Inflammatory macrophage (primary cell): Measurements from ENCODE around the gene QRICH1.
"Not testable (repeated sequence)": the region's sequence is repeated elsewhere in the genome, so short reads cannot be mapped to it uniquely, and the experiment has no call there.

Source experiments
- DNase-seq, 2 donors: peaks; one replicate each; pipeline ENCODE4 v3.0.0-alpha.2; 2020 to 2022

Gene QRICH1

DNA sequence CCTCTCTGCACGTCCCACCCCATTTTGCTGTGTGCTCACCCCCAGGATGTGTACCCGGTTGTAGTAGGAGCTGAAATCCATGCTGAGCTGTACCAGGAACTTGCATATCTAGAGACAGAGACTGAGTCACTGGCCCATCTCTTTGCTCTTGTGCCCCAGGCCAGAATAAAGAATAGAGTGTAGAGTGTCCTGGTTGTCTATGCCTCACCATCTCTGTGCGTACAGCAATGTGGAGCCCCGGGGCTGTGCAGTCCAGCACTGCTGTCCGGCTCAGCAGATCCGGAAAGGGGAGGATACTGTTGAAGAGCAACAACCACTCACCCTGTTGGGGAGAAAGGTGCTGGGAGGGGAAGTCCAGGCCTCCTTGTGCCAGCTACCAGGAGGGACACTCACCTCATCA lies 78.1 kb downstream of the QRICH1 start:
- no peak for DNase-seq

DNA sequence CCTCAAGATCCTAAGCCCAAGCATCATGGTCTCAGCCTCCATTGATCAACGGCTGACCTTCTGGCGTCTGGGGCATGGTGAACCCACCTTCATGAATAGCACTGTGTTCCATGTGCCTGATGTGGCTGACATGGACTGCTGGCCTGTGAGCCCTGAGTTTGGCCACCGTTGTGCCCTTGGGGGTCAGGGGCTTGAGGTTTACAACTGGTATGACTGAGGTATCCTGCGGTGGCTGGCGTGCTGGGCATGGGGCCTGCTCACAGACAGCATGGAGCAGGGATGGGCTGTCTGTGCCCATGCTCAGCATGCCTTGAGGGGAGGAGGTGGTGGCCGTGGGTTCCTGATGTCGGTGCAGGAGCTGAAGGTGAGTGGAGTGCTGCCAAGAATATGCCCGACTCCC lies 78.8 kb downstream of the QRICH1 start:
- no peak for DNase-seq

DNA sequence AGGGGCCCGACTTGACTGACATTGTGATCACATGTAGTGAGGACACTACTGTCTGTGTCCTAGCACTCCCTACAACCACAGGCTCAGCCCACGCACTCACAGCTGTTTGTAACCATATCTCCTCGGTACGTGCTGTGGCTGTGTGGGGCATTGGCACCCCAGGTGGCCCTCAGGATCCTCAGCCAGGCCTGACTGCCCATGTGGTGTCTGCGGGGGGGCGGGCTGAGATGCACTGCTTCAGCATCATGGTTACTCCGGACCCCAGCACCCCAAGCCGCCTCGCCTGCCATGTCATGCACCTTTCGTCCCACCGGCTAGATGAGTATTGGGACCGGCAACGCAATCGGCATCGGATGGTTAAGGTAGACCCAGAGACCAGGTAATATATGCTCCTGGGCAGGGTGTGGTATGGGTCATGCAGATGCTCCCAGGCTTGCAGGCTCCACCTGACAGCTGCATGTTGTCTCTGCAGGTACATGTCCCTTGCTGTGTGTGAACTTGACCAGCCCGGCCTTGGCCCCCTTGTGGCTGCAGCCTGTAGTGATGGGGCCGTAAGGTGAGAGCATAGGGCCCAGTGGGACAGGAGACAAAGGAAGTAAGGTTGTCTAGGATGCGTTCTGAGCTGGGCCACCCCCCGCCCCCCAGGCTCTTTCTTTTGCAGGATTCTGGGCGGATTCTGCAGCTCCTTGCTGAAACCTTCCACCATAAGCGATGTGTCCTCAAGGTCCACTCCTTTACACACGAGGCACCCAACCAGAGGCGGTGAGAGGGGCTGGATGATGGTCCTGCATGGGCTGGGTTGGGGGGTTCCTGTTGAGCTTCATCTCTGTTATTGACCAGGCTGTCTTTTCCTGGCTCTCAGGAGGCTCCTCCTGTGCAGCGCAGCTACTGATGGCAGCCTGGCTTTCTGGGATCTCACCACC lies 79.9 kb downstream of the QRICH1 start:
- DNase-seq, result peak; percentile 45 to 49

DNA sequence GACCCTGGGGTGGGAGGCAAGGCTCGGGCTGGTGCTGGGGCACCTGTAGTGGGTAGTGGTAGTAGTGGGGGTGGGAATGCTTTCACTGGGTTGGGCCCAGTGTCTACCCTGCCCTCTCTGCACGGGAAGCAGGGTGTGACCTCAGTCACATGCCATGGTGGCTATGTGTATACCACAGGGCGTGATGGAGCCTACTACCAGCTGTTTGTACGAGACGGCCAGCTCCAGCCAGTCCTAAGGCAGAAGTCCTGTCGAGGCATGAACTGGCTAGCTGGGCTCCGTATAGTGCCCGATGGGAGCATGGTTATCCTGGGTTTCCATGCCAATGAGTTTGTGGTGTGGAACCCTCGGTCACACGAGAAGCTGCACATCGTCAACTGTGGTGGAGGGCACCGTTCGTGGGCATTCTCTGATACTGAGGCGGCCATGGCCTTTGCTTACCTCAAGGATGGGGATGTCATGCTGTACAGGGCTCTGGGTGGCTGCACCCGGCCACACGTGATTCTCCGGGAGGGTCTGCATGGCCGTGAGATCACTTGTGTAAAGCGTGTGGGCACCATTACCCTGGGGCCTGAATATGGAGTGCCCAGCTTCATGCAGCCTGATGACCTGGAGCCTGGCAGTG lies 80.6 kb downstream of the QRICH1 start:
- DNase-seq, result no peak

DNA sequence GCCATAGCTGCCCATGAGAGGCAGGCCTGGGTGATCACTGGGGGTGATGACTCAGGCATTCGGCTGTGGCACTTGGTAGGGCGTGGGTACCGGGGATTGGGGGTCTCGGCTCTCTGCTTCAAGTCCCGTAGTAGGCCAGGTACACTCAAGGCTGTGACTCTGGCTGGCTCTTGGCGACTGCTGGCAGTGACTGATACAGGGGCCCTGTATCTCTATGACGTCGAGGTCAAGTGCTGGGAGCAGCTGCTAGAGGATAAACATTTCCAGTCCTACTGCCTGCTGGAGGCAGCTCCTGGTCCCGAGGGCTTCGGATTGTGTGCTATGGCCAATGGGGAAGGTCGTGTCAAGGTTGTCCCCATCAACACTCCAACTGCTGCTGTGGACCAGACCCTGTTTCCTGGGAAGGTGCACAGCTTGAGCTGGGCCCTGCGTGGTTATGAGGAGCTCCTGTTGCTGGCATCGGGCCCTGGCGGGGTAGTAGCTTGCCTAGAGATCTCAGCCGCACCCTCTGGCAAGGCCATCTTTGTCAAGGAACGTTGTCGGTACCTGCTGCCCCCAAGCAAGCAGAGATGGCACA lies 81.3 kb downstream of the QRICH1 start:
- DNase-seq, result no peak

DNA sequence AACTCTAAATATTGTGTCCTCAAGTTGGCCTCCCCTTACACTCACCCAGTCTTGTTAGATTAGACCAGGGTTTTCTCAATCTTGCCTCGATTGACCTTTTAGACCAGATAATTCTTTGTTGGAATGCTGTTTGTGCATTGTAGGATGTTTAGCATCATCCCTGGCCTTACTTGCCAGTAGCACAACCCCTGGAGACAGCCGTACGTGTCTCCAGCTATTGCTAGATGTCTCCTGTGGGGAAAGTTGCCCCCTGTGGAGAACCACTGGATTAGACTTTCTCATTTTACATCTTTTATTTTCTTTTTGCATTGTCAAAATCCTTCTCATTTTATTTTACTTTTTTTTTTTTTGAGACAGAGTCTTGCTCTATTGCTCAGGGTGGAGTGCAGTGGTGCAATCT lies 84.5 kb downstream of the QRICH1 start:
- no peak for DNase-seq

DNA sequence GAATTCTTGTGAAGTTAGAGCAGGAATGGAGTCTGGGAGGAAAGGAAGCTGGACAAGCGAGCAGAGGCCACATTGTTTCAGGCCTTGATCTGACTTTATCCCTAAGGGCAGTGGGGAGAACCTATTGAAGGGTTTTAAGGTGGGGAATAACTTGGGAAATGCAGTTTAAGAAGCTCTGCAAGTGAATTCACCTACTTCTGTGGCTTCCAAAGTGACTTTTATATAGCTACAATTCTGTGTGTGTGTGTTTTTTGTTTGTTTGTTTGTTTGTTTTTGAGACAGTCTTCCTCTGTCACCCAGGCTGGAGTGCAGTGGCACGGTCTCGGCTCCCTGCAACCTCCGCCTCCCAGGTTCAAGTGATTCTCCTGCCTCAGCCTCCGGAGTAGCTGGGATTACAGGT lies 85.2 kb downstream of the QRICH1 start:
- not testable (repeated sequence) for DNase-seq

DNA sequence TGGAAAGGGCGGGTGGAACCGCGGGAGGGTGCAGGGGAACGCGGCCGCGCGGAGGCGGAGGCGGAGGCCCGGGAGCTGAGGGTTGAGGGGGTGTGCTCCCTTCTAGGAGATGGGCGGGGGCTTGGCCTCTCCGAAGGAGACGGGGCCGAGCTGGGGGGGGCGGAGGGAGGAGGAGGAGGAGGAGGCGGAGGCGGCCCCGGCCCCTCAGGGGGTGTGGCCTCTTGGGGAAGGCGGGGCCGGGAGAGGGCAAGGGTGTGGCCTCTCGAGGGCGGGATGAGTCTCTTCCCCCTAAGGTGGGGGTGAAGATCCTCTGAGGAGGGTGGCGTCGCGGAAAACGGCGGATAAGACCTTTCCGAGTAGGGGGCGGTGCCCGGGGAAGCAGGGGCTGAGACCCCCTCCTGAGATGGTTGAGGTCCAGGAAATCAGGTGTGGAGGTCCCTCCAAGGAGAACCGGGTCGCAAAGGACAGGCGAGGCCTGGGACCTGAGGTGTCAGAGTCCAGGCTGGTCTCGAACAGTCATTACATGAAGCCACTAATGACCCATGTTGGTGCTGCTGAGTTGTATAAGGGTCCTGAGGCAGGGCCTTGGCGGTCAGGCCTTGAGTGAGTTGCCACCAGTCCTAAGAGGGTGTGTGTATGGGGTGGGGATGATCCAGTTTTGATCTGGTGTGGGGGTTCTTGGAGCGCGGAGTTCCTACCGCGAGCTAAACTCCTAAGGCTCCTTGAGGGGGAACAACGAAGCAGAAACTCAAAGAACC lies 85.9 kb downstream of the QRICH1 start:
- DNase-seq, result peak; percentile 60 to 78

DNA sequence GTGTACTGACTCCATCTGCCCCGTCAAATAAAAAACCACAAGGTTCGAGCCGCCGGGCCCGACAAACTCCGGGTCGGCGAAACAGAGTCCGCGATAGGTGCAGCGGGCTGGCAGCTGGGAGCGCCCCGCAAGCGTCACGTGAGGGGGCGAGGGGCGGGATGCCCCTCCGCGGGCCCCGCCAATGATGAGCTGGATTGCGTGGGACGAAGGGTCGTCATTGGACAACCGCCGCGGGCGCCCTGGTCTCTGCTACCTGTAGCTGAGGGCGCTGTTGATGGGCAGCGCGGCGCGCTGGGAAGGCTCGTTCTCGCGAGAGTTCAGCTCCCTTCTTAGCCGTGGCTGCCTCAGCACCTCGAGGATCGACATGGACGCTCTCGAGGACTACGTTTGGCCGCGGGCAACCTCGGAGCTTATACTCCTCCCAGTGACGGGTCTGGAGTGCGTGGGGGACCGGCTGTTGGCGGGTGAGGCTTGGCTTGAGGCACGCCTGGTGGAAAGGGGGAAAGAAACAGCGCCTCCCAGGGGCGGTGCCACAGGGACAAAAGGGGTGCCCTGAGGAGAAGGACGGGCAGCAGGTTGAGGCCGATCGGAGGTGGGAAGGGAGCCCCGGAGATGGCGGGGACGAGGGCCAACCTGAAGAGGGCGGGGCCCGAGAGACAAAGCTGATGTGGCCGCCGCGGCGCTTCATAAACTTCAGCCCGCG lies 86.7 kb downstream of the QRICH1 start, which contains the start of gene WDR6:
WDR6 (plus strand) TSS at position 324 of the 703 bp plus-strand sequence; CDS start at position 365, 41 bp downstream.
- peak; percentile 91 to 97 for DNase-seq

DNA sequence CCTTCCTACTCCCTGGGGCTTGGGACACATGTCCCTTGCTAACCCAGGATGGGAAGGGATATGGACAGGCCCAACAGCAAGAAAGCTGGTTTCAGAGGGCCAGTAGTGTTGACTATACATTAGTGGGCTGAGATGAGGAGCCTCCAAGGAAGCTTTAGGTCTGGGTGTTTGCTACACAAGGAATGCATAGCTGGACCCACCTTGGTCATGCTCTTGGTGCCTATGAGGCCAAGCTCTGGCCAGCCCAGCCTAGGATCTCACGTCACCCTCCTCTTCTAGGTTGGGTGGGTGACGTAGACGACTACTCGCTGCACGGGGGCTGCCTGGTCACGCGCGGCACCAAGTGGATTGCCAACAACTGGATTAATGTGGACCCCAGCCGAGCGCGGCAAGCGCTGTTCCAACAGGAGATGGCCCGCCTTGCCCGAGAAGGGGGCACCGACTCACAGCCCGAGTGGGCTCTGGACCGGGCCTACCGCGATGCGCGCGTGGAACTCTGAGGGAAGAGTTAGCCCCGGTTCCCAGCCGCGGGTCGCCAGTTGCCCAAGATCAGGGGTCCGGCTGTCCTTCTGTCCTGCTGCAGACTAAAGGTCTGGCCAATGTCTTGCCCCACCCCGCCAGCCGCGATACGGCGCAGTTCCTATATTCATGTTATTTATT lies 87.3 kb downstream of the QRICH1 start:
- DNase-seq, result peak; percentile 14 to 50

DNA sequence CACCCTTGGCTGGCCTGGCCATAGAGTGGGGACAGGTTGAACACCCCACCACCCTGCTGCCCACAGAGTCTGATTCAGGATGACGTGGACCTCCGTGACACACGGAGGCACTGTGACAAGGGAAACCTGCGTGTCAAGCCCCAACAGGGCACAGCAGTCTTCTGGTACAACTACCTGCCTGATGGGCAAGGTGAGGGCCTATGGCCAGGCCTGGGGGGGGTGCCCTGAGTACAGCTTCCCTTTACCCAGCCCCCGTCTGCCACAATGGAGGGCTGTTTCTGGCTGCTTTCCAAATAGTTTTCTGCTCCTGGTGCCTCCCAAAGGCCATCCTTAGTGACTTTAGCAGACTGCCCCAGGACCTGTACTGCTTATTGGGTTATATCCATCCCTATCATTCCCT lies 87.9 kb downstream of the QRICH1 start:
- DNase-seq, result no peak

DNA sequence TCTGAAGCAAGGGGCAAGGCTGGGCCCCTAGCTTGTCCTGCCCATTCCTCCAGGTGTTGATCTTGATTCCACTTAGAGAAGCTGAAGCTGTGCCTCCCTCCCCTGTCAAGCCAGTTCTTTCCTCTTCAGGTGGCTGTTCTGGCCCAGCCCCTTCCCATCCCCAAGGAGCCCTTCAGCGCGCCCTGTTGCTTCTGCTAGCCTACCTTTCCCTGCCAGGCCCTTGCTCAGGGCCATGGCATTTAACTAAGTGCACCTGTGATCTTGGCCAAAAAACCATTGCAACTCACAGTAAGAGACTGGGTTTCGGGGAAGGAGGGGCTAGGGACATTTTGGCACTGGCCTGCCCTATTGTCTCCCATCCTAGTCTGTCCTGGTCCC lies 88.6 kb downstream of the QRICH1 start:
- no peak for DNase-seq

DNA sequence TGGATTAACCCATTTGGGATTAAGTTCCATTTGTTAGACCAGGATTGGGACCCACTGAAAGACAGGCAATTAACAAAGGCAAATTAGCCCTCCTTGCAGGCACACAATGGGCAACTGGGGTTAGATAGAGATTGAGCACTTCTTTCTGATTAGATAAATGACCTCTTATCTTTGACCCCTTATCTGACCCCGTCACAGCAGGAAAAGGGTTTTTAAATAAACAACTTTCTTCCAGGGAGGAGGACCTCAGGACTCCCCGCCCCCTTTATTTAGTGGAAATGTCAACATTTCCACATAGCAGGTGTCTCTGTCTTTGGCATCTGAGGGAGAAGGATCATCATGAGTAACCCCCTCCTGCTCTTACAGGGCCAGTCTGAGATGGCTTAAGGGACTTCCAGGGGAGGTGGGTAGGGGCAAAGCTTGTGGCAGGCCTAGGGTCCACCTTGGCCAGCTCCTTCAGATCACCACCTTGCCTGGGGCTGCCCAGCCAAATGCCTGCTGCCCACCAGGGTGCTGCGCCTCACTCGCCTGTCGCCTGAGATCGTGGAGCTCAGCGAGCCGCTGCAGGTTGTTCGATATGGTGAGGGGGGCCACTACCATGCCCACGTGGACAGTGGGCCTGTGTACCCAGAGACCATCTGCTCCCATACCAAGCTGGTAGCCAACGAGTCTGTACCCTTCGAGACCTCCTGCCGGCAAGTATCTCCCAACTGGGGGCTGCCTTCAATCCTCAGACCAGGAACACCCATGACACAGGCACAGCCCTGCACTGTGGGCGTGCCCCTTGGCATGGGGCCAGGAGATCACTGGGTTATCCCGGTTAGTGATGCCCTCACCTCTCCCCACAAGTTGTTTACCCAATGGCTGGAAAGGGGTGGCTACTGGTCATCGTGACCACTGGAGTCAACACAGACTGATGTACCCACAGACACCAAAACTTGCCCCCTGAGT lies 89.2 kb downstream of the QRICH1 start:
- DNase-seq, result no peak

DNA sequence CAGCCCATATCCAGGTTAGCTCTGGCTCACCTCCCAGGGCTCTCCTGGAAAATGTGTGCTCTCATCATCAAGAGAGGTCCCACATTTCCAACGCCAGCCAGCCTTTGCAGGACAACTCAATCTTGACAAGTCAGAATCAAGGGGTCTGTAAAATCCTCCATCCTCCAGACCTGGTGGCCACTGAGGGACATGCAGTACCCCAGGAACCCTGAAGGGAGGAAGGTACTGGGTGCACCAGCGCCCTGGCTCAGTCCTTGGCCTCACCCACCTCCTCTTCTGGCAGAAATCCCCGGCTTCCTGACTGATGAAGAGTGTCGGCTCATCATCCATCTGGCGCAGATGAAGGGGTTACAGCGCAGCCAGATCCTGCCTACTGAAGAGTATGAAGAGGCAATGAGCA lies 92.7 kb downstream of the QRICH1 start:
- DNase-seq, result no peak

DNA sequence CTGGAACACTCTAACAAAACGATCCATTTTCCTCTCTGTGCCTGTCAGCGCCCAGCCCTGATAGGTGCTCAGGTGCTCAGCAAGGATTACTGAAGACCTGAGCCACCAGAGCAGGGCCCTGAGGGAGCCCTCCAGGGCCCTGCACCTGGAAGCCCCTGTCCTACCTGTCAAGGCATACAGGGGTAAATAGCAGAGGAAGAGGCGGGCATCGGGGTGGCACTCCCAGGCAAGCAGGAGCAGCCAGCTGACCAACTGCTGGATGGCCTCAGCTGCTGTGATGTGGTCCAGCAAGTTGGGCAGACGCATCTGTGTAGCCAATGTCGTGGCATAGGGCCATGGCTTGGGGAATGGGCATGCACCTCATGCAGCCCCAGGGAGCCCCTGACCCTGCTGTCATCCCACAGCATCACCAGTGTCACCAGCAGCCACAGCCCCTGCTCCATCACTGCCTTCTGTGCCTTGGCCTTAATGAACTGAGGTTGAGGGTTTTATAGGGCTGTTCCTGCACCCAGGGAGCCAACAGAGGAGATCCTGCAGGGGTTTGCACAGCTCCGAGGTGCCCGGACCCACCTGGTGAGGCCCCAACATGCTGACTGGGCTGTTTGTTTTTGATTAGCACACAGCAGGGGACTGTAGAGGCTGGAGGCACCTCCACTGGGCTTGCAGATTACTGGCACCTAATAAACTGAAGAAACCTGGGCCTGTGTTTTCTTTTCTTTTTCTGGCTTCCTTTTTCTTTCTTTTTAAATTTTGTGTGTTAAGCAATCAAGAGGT lies 94.6 kb downstream of the QRICH1 start:
- DNase-seq, result no peak

DNA sequence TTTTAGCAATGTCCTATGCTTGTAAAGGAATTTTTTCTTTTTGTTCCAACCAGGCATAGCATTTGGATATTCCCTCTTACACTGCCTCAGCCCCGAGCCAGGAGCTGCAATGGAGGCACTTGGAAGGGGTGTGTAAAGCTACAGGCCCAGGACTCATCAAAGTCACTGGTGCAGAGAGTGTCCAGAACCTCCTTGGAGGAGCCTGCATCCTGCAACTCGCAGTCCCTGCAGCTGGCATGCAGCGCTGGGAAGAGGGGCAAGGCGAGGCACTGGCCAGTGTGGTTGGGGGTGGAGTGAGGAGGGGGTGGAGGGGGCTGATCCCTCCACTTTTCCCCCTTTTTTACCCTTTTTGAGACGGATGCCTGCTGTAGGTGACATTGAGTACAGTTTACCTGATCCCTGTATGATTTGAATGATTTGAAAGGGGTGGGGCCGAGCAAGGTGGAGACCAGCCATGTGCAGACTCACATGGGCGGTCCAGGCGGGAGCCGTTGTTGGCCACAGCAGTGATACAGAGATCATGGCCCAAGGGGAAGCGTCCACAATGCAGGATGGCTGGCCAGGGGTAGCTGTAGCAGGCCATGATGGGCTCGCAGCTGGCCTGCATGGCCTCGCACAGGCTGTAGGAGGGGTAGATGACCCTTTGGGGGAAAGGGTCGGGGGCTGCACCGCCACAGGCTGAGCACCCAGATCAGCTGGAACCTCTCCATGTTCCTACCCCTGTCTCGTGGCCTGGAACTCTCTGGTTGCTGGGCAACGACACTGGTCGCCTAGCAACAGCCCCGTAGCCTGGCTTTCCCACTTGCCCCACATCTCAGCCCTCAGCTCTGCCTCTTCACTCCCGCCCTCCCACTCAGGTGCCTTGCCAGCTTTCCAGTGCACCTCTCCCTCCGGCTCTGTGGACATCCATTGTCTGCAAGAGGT lies 95.9 kb downstream of the QRICH1 start:
- no peak for DNase-seq

DNA sequence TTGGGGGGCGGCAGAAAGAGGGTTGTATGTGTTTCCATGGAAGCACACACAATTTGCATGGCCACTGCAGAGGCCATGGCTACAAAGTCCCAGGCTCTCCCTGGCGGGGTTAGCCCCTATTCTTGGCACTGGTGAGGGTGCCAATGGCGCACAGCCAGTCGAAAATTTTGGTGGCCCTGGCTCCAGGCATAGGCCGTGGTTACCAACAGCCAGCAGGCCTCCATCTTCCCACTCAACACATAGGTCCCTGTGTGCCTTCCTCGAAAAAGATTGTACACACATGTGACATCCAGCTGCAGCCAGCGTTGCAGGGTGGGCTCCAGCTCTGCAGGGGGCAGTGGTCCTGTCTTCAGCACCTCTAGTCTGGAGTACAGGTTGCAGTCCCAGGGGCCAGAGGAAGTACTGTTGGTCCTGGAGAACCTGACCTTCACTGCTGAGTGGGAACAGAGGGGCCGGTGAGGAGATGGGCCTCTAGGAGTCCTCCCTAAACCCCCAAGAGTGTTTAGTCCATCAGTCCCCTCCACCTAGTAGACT lies 96.7 kb downstream of the QRICH1 start:
- DNase-seq, result no peak

DNA sequence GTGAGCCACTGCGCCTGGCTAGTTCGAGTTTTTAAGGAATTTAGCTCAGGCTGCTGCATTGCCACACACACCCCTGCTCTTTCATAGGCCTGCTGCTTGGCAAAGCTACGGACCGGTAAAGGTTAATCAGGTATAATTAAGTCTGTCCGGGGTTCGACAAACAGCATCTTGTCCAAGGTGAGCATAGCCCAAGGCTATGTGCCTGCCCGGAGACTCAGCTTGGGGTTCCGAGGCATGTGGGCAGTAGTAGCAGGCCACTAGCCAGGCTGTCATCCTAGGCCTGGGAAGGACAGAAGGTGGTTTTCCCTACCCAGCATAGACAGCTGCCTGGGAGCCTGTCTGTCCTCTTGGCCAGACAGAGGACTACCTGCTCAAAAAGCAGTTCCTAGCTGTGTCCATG lies 97.2 kb downstream of the QRICH1 start:
- no peak for DNase-seq
